Progenitor cell of endocrine pancreas (in vitro differentiated cells): ENCODE results near the gene CCNG2. TPM values are rescaled to one million over a fixed set of nuclear protein-coding genes. Genes with fewer than 3 reads are reported as not detected.

Experiments
- DNase-seq: peaks from one replicate; pipeline ENCODE4 v3.0.0; 2021; ENCODE audit warnings: low spot score; ENCODE audit not compliant: unreplicated experiment
- H3K27ac Mint-ChIP-seq: 2 replicates; pipeline ENCODE4 v1.8.0; 2021; ENCODE audit warnings: mild to moderate bottlenecking, moderate library complexity, mixed read lengths
- H3K27me3 Mint-ChIP-seq: 2 replicates; pipeline ENCODE4 v1.8.0; 2021; ENCODE audit warnings: mixed read lengths
- H3K36me3 Mint-ChIP-seq: 2 replicates; pipeline ENCODE4 v1.8.0; 2022; ENCODE audit warnings: mixed read lengths; ENCODE audit not compliant: insufficient read depth
- H3K4me1 Mint-ChIP-seq: 2 replicates; pipeline ENCODE4 v1.8.0; 2021; ENCODE audit warnings: low read depth, mixed read lengths
- H3K4me3 Mint-ChIP-seq: 2 replicates; pipeline ENCODE4 v1.8.0; 2021; ENCODE audit warnings: low read depth, mild to moderate bottlenecking, moderate library complexity, mixed read lengths
- H3K9me3 Mint-ChIP-seq: 2 replicates; pipeline ENCODE4 v1.8.0; 2021; ENCODE audit warnings: low read depth, mixed read lengths
- total RNA-seq: library from RNA; stranded (reverse); gene quantifications from 2 replicates; pipeline ENCODE4 v1.2.1, GENCODE V29; 2021
- TF ChIP-seq, protein P1 (sequence below): fragments of 200-600 bp; sonication (generic); IDR thresholded peaks from one replicate; pipeline ENCODE4 v1.5.0; 2021; ENCODE audit warnings: antibody characterized with exemption, mild to moderate bottlenecking; ENCODE audit not compliant: unreplicated experiment

The CCNG2 gene
- total RNA-seq, 1 donor from 2014 or later, result 89.5 TPM

DNA sequence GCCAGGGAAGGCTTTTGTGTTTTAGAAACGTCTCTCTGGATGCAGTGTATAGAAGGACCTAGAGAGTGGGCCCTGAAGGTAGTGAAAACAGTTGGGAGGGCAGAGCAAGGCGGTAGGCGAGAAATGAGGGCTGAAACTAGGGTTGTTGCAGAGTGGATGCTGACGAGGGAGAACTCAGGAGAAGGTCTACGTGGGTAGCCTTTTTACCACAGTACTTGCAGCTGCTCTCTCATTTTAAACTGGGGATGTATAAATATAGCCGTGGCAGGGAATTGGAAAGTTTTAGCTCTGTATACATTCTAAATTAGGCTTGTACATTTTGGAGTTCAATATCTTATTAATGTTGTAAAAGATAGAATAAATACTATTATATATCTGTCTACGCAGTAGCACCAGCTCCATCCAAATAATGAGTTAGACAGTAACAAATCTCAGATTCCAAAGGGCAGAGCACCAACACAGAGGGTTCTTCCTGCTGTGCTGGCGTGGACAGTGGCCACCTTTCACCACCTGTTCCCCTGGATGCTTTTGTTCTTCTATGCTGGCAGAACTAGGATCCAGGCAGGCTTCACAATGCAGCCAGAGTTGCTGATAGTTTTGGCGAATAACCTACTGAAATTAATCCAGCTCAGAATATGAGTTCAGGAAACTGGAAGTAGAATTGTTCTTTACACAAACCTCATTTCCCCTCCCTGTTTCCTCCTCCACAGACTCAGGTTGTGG is 31.7 kb downstream of the CCNG2 start:
- Mint-ChIP-seq H3K27ac (peak overlapping the region; percentile 57), H3K36me3 (peaks cover 1% of the 10 kb centered on the region), H3K4me3 (no peak overlapping the region), H3K27me3 (peaks cover 20% of the 10 kb centered on the region), H3K4me1 (no peaks in the 10 kb centered on the region), H3K9me3 (no peaks in the 10 kb centered on the region)
- TF ChIP-seq, protein P1, sequence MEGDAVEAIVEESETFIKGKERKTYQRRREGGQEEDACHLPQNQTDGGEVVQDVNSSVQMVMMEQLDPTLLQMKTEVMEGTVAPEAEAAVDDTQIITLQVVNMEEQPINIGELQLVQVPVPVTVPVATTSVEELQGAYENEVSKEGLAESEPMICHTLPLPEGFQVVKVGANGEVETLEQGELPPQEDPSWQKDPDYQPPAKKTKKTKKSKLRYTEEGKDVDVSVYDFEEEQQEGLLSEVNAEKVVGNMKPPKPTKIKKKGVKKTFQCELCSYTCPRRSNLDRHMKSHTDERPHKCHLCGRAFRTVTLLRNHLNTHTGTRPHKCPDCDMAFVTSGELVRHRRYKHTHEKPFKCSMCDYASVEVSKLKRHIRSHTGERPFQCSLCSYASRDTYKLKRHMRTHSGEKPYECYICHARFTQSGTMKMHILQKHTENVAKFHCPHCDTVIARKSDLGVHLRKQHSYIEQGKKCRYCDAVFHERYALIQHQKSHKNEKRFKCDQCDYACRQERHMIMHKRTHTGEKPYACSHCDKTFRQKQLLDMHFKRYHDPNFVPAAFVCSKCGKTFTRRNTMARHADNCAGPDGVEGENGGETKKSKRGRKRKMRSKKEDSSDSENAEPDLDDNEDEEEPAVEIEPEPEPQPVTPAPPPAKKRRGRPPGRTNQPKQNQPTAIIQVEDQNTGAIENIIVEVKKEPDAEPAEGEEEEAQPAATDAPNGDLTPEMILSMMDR, result no peak
- DNase-seq, result no peak

DNA sequence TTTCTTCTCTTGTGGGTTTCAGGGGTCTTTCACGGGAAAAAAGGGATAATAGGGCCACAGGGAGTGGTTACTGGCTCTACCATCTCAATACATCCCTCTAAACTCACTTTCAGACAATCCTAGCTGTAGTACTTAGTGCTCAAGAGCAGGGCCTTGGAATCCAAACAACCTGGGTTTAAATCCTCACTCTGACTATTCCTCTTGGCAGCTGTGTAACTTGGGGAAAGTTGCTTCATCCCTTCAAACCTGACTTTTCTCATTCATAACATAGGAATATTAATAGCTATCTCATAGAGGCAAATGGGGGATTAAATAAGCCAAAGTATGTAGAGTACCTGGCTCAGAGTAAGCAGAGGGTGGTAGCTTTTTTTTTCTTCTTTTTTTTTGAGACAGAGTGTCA is 32.4 kb downstream of the CCNG2 start:
- H3K27me3 Mint-ChIP-seq, result peaks cover 24% of the 10 kb centered on the region
- no peak for DNase-seq
- no peak overlapping the region for H3K27ac Mint-ChIP-seq
- TF ChIP-seq, protein P1, result no peak
- no peak overlapping the region for H3K4me3 Mint-ChIP-seq
- H3K4me1 Mint-ChIP-seq, result no peaks in the 10 kb centered on the region
- peaks cover 1% of the 10 kb centered on the region for H3K36me3 Mint-ChIP-seq
- no peaks in the 10 kb centered on the region for H3K9me3 Mint-ChIP-seq

GRCh38 chr4:77190053-77190452 is 33.0 kb downstream of the CCNG2 start:
- Mint-ChIP-seq H3K9me3 (no peaks in the 10 kb centered on the region), H3K27ac (no peak overlapping the region), H3K36me3 (peaks cover 1% of the 10 kb centered on the region), H3K27me3 (peaks cover 25% of the 10 kb centered on the region), H3K4me3 (no peak overlapping the region), H3K4me1 (no peaks in the 10 kb centered on the region)
- TF ChIP-seq, protein P1, result no peak
- DNase-seq, result no peak

DNA sequence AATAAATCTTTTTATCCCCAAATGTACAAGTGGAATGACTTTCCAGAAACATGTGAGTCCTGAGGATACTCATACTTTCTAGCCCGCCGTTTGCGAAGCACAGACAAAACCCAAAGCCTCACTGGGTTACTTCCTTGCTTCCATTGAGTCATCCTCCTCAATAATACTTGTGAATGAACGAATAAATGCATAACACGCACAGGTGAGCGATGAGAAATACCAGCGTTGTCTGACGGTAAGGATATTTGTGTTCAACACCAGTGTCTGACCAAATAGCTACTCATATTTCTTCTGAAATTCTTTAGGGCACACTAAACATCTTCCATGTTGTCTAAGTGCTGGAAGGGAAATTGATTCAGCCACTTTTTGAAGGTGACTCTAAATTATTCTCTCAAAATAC is 36.0 kb downstream of the CCNG2 start:
- TF ChIP-seq, protein P1, result no peak
- peaks cover 1% of the 10 kb centered on the region for H3K36me3 Mint-ChIP-seq
- DNase-seq, result no peak
- no peaks in the 10 kb centered on the region for H3K4me1 Mint-ChIP-seq
- H3K27me3 Mint-ChIP-seq, result peaks cover 26% of the 10 kb centered on the region
- no peak overlapping the region for H3K27ac Mint-ChIP-seq
- no peaks in the 10 kb centered on the region for H3K9me3 Mint-ChIP-seq
- no peak overlapping the region for H3K4me3 Mint-ChIP-seq

GRCh38 chr4:77193511-77194102 is 36.6 kb downstream of the CCNG2 start:
- peaks cover 1% of the 10 kb centered on the region for H3K36me3 Mint-ChIP-seq
- no peak for DNase-seq
- H3K4me1 Mint-ChIP-seq, result no peaks in the 10 kb centered on the region
- H3K27me3 Mint-ChIP-seq, result peaks cover 21% of the 10 kb centered on the region
- no peaks in the 10 kb centered on the region for H3K9me3 Mint-ChIP-seq
- H3K27ac Mint-ChIP-seq, result no peak overlapping the region
- TF ChIP-seq, protein P1, result no peak
- H3K4me3 Mint-ChIP-seq, result no peak overlapping the region
